Measurements from ENCODE around the gene NBPF6.
"Not testable (repeated sequence)": the region's sequence is repeated elsewhere in the genome, so short reads cannot be mapped to it uniquely, and the experiment has no call there.

The NBPF6 gene, protein sequence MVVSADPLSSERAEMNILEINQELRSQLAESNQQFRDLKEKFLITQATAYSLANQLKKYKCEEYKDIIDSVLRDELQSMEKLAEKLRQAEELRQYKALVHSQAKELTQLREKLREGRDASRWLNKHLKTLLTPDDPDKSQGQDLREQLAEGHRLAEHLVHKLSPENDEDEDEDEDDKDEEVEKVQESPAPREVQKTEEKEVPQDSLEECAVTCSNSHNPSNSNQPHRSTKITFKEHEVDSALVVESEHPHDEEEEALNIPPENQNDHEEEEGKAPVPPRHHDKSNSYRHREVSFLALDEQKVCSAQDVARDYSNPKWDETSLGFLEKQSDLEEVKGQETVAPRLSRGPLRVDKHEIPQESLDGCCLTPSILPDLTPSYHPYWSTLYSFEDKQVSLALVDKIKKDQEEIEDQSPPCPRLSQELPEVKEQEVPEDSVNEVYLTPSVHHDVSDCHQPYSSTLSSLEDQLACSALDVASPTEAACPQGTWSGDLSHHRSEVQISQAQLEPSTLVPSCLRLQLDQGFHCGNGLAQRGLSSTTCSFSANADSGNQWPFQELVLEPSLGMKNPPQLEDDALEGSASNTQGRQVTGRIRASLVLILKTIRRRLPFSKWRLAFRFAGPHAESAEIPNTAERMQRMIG

DNA sequence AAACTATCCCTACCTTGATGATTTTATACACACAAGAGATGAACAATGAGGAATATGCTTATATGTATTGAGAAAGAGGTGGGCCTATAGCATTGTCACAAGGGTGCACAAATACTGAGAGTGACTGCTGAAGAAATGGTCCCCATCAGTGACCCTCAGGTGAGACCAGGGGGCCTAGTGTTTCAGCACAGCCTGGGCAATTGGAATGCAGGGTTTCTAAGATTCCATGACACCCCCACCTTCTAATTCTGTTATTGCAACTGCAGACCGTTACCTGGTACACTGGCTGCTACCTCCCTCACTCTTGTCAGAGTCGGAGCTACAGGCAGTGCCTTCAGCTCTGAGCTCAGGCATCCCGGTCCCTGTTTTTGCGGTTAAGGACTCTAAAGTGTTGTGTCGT is at the start of gene NBPF6:
Gene NBPF6, plus strand, starts transcription at position 301 of the 400 bp plus-strand sequence. CDS start 259 bp downstream, outside the sequence.
- not testable (repeated sequence) for H3K36me3 ChIP-seq (ENCODE audit: control insufficient read depth, insufficient read depth, low read length); H3K9ac ChIP-seq; H3K4me2 ChIP-seq (ENCODE audit: low read length); H3K4me3 ChIP-seq (ENCODE audit: low read depth, low read length); H3K27me3 ChIP-seq (ENCODE audit: control insufficient read depth, insufficient read depth, low read length); H2AFZ ChIP-seq; H3K9me3 ChIP-seq (ENCODE audit: control insufficient read depth, low read length); H3K4me1 ChIP-seq; H3K27ac ChIP-seq; H3K79me2 ChIP-seq

GRCh38 chr1:108411098-108411833 is 38.9 kb upstream of the NBPF6 start:
- H3K4me1 ChIP-seq; H3K79me2 ChIP-seq; H3K36me3 ChIP-seq (ENCODE audit: control insufficient read depth, insufficient read depth, low read length); H3K9ac ChIP-seq; H3K4me3 ChIP-seq (ENCODE audit: low read depth, low read length); H3K4me2 ChIP-seq (ENCODE audit: low read length); H2AFZ ChIP-seq; H3K27ac ChIP-seq; H3K27me3 ChIP-seq (ENCODE audit: control insufficient read depth, insufficient read depth, low read length); H3K9me3 ChIP-seq (ENCODE audit: control insufficient read depth, low read length): not testable (repeated sequence)

DNA sequence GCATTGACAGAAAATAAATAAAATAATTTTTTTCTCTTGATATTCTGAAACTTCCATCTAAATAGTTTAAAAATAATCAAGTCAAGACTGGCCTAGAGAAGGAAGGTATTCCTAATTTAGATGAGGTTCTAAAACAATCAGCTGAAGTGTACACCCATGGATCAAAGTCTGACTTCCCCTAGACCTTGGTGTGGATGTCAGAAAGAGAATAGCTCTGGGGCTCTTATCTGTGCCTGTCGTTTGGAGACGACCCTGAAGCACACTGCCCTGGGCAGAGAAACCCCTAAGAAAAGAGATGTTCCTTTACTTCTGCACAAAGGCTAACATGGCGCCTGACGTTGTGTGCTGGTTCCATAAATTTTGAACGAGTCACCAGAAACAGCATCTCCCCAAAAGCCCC is 30.0 kb upstream of the NBPF6 start:
- not testable (repeated sequence) for H3K4me3 ChIP-seq (ENCODE audit: low read depth, low read length); H3K9me3 ChIP-seq (ENCODE audit: control insufficient read depth, low read length); H3K4me2 ChIP-seq (ENCODE audit: low read length); H2AFZ ChIP-seq; H3K27ac ChIP-seq; H3K79me2 ChIP-seq; H3K36me3 ChIP-seq (ENCODE audit: control insufficient read depth, insufficient read depth, low read length); H3K4me1 ChIP-seq; H3K27me3 ChIP-seq (ENCODE audit: control insufficient read depth, insufficient read depth, low read length); H3K9ac ChIP-seq

DNA sequence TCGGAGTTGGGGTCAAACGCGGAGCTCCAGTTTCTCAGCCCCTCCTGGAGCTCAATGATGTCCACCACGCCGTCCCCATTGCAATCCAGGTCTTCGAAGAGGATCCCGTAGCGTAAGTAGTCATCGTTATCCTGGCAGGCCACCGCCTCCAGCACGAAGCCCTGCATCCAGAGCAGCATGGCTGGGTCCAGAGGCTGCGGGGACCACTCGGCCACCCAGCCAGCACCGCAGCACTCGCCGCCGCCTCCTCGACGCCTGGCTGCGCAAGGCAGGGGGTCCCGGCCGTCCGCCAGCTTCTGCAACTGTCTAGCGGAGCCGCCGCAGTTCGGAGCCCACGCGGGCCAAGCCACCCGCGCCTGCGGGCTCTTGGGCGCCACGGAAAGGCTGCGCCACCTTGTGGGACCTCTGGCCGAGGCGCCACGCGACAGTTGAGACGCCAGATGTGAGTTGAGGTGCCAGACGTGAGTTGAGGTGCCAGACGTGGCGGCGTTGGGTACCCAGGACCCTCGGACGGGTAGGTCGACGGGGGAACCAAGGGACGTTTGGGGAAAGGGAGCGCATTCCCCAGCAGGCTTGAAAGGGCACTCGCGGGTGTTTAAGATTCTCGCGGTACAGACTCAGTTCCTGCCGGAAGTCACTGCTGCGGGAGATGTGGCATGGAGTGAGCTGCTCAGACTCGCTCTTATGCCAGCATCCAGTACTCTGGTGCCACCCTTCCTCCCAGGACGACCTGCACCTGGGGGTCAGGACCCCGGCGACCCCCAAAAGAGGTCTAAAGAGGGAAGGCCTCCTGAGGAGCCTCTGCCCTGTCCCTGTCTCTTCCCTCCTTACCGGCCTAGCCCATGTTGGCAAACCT is 28.9 kb upstream of the NBPF6 start:
- H3K36me3 ChIP-seq (ENCODE audit: control insufficient read depth, insufficient read depth, low read length); H3K9me3 ChIP-seq (ENCODE audit: control insufficient read depth, low read length); H3K27me3 ChIP-seq (ENCODE audit: control insufficient read depth, insufficient read depth, low read length); H3K79me2 ChIP-seq; H3K4me1 ChIP-seq; H3K27ac ChIP-seq; H3K4me3 ChIP-seq (ENCODE audit: low read depth, low read length); H3K9ac ChIP-seq; H2AFZ ChIP-seq; H3K4me2 ChIP-seq (ENCODE audit: low read length): not testable (repeated sequence)

DNA sequence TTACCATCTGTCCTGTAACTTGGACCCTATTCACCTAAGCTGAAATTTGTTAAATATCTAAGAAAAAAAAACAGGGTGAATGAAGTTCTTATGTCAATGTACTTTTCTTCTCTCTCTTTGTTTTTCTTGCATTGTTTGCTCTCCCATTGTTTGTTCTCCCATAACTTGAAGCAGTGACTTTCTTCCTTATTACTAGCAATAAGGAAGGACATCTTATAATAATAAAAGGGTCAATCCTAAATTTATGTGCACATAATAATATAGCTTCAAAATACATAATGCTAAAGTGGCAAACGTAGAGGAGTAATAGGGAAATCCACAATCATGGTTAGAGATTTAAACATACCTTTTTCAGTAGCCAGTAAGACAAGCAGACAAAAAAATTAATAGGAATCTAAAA is 23.3 kb upstream of the NBPF6 start:
- not testable (repeated sequence) for H2AFZ ChIP-seq; H3K4me3 ChIP-seq (ENCODE audit: low read depth, low read length); H3K27me3 ChIP-seq (ENCODE audit: control insufficient read depth, insufficient read depth, low read length)

DNA sequence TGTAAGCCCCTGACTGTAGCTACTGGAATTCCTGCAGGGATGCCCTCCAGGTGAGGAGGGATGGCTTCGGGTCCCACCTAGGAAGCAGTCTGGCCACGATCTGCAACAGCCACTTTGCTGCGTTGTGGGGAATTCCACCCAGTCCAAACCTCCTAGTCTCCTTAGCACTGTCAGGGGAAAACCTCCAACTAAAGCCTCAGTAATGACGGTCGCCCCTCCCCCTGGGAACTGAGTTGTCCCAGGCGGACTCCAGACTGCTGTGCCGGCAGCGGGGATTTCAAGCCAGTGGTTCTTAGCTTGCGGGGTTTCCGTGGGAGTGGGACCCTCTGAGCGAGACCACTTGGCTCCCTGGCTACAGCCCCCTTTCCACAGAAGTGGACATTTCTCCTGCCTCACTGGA is 18.1 kb upstream of the NBPF6 start:
- not testable (repeated sequence) for H3K4me1 ChIP-seq; H3K4me3 ChIP-seq (ENCODE audit: low read depth, low read length); H3K27me3 ChIP-seq (ENCODE audit: control insufficient read depth, insufficient read depth, low read length); H3K4me2 ChIP-seq (ENCODE audit: low read length); H3K27ac ChIP-seq; H2AFZ ChIP-seq; H3K79me2 ChIP-seq; H3K9me3 ChIP-seq (ENCODE audit: control insufficient read depth, low read length); H3K36me3 ChIP-seq (ENCODE audit: control insufficient read depth, insufficient read depth, low read length); H3K9ac ChIP-seq

More for the DNA sequence above, 23.3 kb upstream of the NBPF6 start:
- not testable (repeated sequence) for H3K79me2 ChIP-seq; H3K4me1 ChIP-seq; H3K9me3 ChIP-seq (ENCODE audit: control insufficient read depth, low read length); H3K9ac ChIP-seq; H3K36me3 ChIP-seq (ENCODE audit: control insufficient read depth, insufficient read depth, low read length); H3K4me2 ChIP-seq (ENCODE audit: low read length); H3K27ac ChIP-seq

DNA sequence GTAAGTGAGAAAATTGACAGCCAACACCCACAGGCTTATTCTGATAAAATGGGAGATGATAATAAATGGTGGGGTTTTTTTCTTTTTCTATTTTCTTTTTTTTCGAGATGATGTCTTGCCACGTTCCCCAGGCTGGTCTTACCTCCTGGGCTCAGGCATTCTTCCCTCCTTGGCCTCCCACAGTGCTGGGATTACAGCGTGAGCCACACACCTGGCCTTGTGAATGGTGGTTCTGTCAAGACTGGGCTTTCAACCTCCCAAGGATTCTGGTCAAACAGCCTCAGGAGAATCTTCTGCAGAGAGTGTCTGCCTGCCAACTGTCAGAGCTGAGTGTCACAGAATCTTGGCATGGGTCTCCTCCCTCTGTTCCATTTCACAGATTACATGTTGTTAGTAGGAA is 16.7 kb upstream of the NBPF6 start:
- H3K9ac ChIP-seq; H3K4me3 ChIP-seq (ENCODE audit: low read depth, low read length); H3K36me3 ChIP-seq (ENCODE audit: control insufficient read depth, insufficient read depth, low read length); H2AFZ ChIP-seq; H3K27me3 ChIP-seq (ENCODE audit: control insufficient read depth, insufficient read depth, low read length); H3K4me2 ChIP-seq (ENCODE audit: low read length); H3K79me2 ChIP-seq; H3K27ac ChIP-seq; H3K4me1 ChIP-seq; H3K9me3 ChIP-seq (ENCODE audit: control insufficient read depth, low read length): not testable (repeated sequence)

GRCh38 chr1:108438536-108438935 is 11.6 kb upstream of the NBPF6 start:
- H3K9ac ChIP-seq; H3K4me2 ChIP-seq (ENCODE audit: low read length): not testable (repeated sequence)

DNA sequence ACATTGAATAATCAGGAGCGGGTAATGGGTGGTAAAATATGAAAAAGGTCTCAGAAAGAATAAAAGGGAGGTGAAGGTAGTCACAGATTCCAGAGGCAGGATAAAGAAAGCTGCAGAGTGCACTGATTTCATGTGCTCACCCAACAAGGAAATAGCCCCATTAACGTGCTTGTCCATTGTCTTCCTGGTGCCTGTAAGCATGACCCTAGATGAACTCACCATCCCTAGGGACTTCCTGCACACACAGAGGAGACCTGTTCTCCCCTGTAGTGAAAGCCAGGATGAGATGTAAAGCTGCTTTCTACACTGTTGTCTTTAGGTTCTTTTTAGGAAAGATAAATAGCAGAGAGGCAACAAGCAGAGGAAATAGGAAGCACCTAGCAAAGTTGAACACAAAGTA is 4.4 kb downstream of the NBPF6 start:
- H3K79me2 ChIP-seq; H3K9me3 ChIP-seq (ENCODE audit: control insufficient read depth, low read length); H3K27ac ChIP-seq; H3K4me1 ChIP-seq; H2AFZ ChIP-seq; H3K27me3 ChIP-seq (ENCODE audit: control insufficient read depth, insufficient read depth, low read length); H3K4me2 ChIP-seq (ENCODE audit: low read length); H3K9ac ChIP-seq; H3K4me3 ChIP-seq (ENCODE audit: low read depth, low read length); H3K36me3 ChIP-seq (ENCODE audit: control insufficient read depth, insufficient read depth, low read length): not testable (repeated sequence)

More at GRCh38 chr1:108438536-108438935, 11.6 kb upstream of the NBPF6 start:
- H3K79me2 ChIP-seq; H3K27me3 ChIP-seq (ENCODE audit: control insufficient read depth, insufficient read depth, low read length); H3K4me1 ChIP-seq; H3K36me3 ChIP-seq (ENCODE audit: control insufficient read depth, insufficient read depth, low read length); H2AFZ ChIP-seq; H3K9me3 ChIP-seq (ENCODE audit: control insufficient read depth, low read length); H3K27ac ChIP-seq; H3K4me3 ChIP-seq (ENCODE audit: low read depth, low read length): not testable (repeated sequence)

DNA sequence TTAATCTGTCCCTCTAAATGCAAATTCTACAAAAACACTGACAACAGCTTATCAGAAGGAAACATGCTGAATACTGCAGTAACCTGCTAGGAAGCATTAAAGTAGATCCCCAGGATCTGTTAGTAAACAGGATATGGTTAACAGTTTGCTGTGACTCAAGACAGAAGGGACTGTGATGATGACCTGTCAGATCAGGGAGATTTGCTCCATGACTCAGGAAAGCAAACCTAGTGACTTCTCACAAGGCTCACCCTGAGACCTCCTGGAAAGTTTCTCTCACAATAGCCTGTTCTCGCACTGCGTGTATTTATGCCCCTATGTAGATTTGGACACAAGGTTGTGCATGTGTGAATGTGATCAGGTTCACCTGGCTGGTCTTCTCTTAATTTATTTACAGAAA is 8.5 kb downstream of the NBPF6 start:
- H2AFZ ChIP-seq; H3K9ac ChIP-seq; H3K4me1 ChIP-seq; H3K36me3 ChIP-seq (ENCODE audit: control insufficient read depth, insufficient read depth, low read length); H3K27ac ChIP-seq; H3K9me3 ChIP-seq (ENCODE audit: control insufficient read depth, low read length); H3K4me3 ChIP-seq (ENCODE audit: low read depth, low read length); H3K79me2 ChIP-seq; H3K27me3 ChIP-seq (ENCODE audit: control insufficient read depth, insufficient read depth, low read length); H3K4me2 ChIP-seq (ENCODE audit: low read length): not testable (repeated sequence)
